ENCODE measurements around the gene EVA1B. TPM values are rescaled to one million over a fixed set of nuclear protein-coding genes. Genes with fewer than 3 reads are reported as not detected.

Gene EVA1B
- total RNA-seq, 1 experiment from 2014 or later = 46.3 TPM

DNA sequence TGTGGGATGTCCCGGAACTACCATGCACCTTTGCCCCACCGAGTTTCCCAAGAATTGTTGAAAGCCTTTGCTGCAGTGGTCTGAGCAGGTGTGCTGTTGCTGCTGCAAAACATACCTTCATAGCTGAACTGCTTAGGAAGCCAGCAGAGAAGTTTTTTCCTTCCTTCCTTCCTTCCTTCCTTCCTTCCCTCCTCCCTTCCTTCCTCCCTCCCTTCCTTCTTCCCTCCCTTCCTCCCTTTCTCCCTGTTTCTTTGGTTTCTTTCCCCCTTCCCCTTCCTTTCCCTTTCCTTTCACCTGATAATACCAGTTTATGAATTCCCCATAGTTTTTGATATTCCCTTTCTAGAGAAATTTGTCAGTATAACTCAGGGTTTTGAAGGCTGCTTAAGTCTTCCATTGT lies 28.1 kb downstream of the EVA1B start:
- in situ Hi-C loops (cut with HindIII; ENCODE audit: low sequenced_read_pairs) = no loop called here
- no peak for DNase-seq (ENCODE audit: low spot score)

DNA sequence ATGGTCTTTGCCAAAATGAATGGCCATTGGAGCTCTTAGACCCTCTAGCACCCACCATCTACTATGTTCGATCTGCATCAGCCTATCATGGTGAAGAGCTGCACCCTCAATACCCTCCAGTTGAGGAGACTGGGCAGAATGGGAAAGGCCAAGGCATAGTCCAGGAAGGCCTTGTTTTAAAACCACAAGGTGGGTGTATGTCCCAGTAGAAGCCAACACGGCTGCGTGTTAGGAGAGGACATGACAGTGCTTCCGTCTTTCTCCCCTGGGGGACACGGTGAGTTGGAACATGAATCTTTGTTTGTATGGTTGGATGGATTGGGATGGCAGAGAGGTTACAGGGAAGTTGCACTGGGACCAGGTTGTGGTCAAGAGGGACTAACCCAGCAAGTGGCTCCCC lies 35.9 kb downstream of the EVA1B start:
- DNase-seq (ENCODE audit: low spot score) = no peak
- in situ Hi-C loops (cut with HindIII; ENCODE audit: low sequenced_read_pairs) = loop anchor here (10.0 kb wide), 1 partner anchor 53 kb away; no protein-coding TSS in a partner anchor

GRCh38 chr1:36286802-36287201 lies 36.6 kb downstream of the EVA1B start:
- no peak for DNase-seq (ENCODE audit: low spot score)
- in situ Hi-C loops (cut with HindIII; ENCODE audit: low sequenced_read_pairs) = loop anchor here (10.0 kb wide), 1 partner anchor 52 kb away; no protein-coding TSS in a partner anchor

- in situ Hi-C loops (cut with HindIII; ENCODE audit: low sequenced_read_pairs) = loop anchor here (10.0 kb wide), 1 partner anchor 51 kb away; no protein-coding TSS in a partner anchor
- peak; percentile 91 for DNase-seq (ENCODE audit: low spot score)
Measured at GRCh38 chr1:36285443-36286101, 37.9 kb downstream of the EVA1B start.

- DNase-seq (ENCODE audit: low spot score) = no peak
- in situ Hi-C loops (cut with HindIII; ENCODE audit: low sequenced_read_pairs) = loop anchor here (10.0 kb wide), 1 partner anchor 50 kb away; no protein-coding TSS in a partner anchor
Measured at GRCh38 chr1:36284517-36284916, 38.9 kb downstream of the EVA1B start.

DNA sequence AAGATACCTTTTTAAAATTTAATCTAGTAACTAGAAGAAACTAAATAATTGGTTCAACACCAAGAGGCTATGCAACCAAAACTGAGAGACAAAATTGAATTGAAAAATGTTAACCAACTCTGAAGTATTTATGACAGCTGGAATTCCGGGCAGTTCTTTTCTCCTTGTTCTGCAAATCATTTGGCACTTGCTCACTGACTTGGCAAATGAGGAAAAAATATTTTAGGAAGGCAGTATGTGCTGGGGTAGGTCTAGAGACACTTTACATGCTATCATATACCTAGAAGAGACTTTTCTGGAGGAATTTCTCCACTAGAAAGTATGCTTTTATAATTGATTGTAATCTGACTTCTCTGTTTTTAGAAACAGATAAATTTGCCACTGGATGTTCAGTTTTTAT lies 39.4 kb downstream of the EVA1B start:
- no peak for DNase-seq (ENCODE audit: low spot score)
- in situ Hi-C loops (cut with HindIII; ENCODE audit: low sequenced_read_pairs) = loop anchor here (10.0 kb wide), 1 partner anchor 49 kb away; no protein-coding TSS in a partner anchor

- no peak for DNase-seq (ENCODE audit: low spot score)
- in situ Hi-C loops (cut with HindIII; ENCODE audit: low sequenced_read_pairs) = loop anchor here (10.0 kb wide), 1 partner anchor 45 kb away; no protein-coding TSS in a partner anchor
Measured at GRCh38 chr1:36279789-36280296, 43.6 kb downstream of the EVA1B start.

- in situ Hi-C loops (cut with HindIII; ENCODE audit: low sequenced_read_pairs) = no loop called here
- no peak for DNase-seq (ENCODE audit: low spot score)
Measured at GRCh38 chr1:36279110-36279788, 44.2 kb downstream of the EVA1B start.

DNA sequence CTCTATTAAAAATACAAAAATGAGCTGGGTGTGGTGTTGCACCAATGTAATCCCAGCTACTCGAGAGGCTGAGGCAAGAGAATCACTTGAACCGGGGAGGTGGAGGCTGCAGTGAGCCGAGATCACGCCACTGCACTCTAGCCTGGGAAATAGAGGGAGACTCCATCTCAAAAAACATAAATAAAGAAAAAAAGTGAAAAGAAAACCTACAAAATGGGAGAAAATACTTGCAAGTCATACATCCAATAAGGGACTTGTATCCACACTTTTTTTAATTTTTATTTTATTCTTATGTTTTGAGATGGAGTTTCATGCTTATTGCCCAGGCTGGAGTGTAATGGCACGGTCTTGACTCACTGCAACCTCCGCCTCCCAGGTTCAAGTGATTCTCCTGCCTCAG lies 46.8 kb downstream of the EVA1B start:
- DNase-seq (ENCODE audit: low spot score) = no peak
- in situ Hi-C loops (cut with HindIII; ENCODE audit: low sequenced_read_pairs) = no loop called here

DNA sequence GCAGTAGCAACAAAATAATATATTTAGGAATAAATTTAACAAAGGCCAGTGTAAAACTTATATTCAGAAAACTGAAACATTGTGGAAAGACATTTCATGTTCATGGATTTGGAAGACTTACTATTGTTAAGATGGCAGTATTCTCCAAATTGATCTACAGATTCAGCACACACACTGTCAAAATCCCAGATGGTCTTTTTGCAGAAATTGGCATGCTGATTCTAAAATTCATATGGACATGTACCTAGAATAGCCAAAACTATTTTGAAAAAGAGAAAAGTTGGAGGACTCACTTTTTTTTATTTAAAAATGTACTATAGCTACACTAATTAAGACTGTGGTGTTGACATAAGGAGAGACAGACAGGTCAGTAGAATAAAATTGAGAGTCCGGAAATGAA lies 49.2 kb downstream of the EVA1B start:
- no peak for DNase-seq (ENCODE audit: low spot score)
- in situ Hi-C loops (cut with HindIII; ENCODE audit: low sequenced_read_pairs) = no loop called here

- in situ Hi-C loops (cut with HindIII; ENCODE audit: low sequenced_read_pairs) = no loop called here
- no peak for DNase-seq (ENCODE audit: low spot score)
Measured at GRCh38 chr1:36273024-36273423, 50.4 kb downstream of the EVA1B start.

Other genes with a start within 250 kb of the EVA1B start
- 0.12 TPM in 1 of 2 replicates, not detected in the other for gene TEKT2, start 239.6 kb downstream of the EVA1B start, total RNA-seq (2014; rRNA removed; shearing (Covaris generic))
- 58.2 and 58.5 TPM in 2 replicates for gene ADPRS, start 234.8 kb downstream of the EVA1B start, total RNA-seq (2014; rRNA removed; shearing (Covaris generic))
- gene COL8A2, start 198.4 kb downstream of the EVA1B start, total RNA-seq (2014; rRNA removed; shearing (Covaris generic)) = 0.47 TPM in 1 of 2 replicates, not detected in the other
- gene TRAPPC3, start 174.2 kb downstream of the EVA1B start, total RNA-seq (2014; rRNA removed; shearing (Covaris generic)) = 168 and 173 TPM in 2 replicates
- 117 and 127 TPM in 2 replicates for gene MAP7D1, start 167.5 kb downstream of the EVA1B start, total RNA-seq (2014; rRNA removed; shearing (Covaris generic))
- 83.5 and 115 TPM in 2 replicates for gene THRAP3, start 99.2 kb downstream of the EVA1B start, total RNA-seq (2014; rRNA removed; shearing (Covaris generic))
- 1.9 and 4.1 TPM in 2 replicates for gene SH3D21, start 17.3 kb downstream of the EVA1B start, total RNA-seq (2014; rRNA removed; shearing (Covaris generic))
- gene STK40, start 62.3 kb upstream of the EVA1B start, total RNA-seq (2014; rRNA removed; shearing (Covaris generic)) = 13.6 and 19.9 TPM in 2 replicates
- gene LSM10, start 74.3 kb upstream of the EVA1B start, total RNA-seq (2014; rRNA removed; shearing (Covaris generic)) = 37.5 and 57.9 TPM in 2 replicates
- gene OSCP1, start 126.8 kb upstream of the EVA1B start, total RNA-seq (2014; rRNA removed; shearing (Covaris generic)) = 16.2 and 27.3 TPM in 2 replicates
- 120 and 145 TPM in 2 replicates for gene MRPS15, start 140.7 kb upstream of the EVA1B start, total RNA-seq (2014; rRNA removed; shearing (Covaris generic))
- gene CSF3R, start 159.3 kb upstream of the EVA1B start, total RNA-seq (2014; rRNA removed; shearing (Covaris generic)) = not detected in 2 replicates